SK-N-MC (cell line): Measurements from ENCODE around the gene HMSD.

Experiments
- EZH2 ChIP-seq: fragments of 200-600 bp; sonication (generic); IDR thresholded peaks from one replicate; pipeline ENCODE4 v1.6.1; 2017; ENCODE audit warnings: antibody characterized with exemption
- FOXP2 ChIP-seq: optimal IDR thresholded peaks from 2 replicates; pipeline ENCODE3; 2011; ENCODE audit warnings: mild to moderate bottlenecking, moderate library complexity; ENCODE audit not compliant: insufficient read depth; ENCODE audit errors: extremely low read length, control extremely low read depth
- POLR2AphosphoS5 ChIP-seq: IDR thresholded peaks from 2 replicates; pipeline ENCODE4 v1.6.1; 2012; ENCODE audit warnings: mild to moderate bottlenecking, low read depth, low read length, borderline replicate concordance

DNA sequence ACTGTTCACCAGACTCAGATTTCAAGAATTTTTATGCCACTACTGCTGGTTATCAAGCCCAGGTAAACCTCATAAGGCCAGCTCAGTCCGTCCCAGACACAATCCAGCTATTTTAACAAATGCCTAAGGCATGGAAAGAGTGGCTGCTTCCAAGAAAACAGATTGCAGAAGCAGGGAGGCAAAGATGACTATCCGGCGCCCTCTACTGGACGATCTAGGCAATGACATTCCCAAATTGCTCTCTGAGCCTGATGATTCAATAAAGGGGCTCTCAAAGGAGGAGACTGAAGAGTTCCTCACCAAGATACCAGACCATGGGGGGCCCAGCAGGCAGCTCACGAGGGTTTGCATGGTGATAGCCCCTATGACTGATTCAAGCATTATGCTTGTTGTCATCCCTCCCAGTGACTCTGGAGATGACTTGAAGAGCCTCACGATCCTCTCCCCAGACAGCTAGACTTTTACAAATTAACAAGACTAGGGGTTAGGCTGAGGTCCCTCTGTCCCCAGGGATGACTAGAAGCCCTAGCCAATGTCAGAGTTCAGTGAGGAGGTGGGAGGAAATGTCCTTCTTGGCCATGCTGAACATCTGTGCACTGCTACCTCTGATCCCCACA, 45.8 kb downstream of the HMSD start:
- TF ChIP-seq EZH2 (no peak), POLR2AphosphoS5 (no peak), FOXP2 (no peak)
